ENCODE measurements around the gene PTMA.
"Not testable (repeated sequence)": the region's sequence is repeated elsewhere in the genome, so short reads cannot be mapped to it uniquely, and the experiment has no call there.

PTMA gene

DNA sequence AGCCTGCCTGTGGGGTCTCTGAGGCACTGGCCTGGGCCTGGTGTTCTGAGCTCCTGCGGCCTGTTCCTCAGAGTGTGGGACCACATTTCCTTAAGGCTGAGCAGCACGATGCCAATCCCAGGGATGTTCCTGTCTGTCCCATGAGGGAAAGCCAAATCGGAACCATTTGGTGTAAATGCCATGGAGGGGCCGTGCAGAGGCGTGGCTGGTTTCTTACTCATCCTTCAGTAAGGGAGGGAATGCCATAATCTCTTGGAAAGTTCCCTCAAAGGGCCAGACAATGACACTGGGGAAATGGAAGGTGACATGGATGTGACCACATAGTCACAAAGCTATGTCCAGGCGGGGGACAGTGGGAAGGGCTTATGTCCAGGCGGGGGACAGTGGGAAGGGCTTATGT is 14.4 kb upstream of the PTMA start:
- no peak for DNase-seq (ENCODE audit: low read depth in 2 of 2)

DNA sequence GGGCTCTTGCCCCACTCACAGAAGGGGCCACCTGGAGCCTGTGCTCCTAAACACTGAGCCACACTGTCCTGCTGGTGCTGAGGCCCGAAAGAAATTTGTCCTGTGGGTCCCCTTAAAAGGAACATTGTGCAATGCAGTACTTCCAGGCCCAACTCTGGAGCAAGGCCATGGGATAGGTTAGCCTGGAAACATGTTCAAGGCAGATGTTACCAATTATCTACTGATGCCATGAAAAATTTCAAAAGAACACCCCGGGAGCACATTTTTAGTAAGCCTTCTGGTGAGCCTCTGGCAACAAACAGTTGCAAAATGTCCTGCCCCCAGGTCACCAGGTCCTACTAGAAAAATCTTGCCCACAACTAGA is 12.3 kb upstream of the PTMA start:
- DNase-seq (ENCODE audit: low read depth in 2 of 2) = no peak

DNA sequence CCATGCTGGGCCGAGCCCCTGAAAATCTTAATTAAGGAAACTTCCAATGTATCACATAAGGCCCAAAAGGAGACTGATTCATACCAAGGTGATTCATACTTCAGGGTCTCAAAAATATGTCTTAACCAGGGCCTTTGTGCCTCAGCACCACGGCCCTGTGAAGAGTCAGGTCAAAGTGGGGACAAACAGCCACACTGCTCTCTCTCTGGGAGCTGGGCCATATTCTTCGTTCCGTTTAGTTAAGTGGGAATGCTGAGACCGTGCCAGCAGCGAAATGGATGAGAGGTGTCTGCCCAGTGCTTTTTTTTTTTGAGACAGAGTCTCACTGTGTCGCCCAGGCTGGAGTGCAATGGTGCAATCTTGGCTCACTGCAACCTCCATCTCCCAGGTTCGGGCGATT is 9.3 kb upstream of the PTMA start:
- no peak for DNase-seq (ENCODE audit: low read depth in 2 of 2)

DNA sequence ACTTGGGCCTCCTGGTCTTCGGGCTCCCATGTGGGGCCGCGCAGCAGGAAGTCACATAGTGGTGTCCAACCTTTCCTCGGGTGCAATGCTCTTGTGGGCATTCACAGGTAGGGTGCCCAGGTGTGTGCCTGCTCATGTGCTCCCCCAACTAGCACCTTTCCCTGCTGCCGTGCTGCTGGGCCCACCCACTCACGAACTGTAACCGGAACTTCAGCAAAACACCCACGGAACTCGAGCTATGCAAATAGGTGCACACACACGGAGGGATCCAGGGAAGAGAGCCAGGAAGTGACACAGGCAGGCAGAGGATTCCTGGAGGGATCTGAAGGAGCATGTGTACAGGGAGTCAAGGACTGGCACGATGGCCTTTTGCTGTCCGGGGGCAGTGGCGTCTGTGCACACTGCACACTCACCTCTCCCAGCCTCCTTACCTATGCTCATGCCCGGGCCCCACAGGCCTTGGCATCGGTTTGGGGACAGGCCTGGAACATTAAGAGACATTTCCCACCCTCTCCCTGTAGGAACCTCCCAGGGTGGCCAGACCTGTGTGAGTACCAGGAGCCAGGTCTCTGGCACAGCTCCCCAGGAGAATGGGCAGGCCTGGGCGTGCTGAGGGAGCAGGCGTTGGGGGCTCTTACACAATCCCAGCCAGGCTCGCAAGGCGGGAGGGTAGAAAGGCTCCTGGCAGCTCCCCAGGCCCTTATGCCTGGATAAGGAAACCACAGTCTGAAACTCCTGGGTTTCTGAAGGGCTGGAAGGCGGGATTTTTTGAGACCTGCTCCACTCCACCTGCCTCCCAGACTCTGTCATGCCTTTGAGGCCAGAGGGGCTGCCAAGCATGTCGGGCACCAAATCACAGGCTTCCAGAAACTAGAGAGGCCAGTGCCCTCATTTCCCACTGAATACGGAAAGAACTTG is 6.6 kb upstream of the PTMA start:
- no peak for DNase-seq (ENCODE audit: low read depth in 2 of 2)

DNA sequence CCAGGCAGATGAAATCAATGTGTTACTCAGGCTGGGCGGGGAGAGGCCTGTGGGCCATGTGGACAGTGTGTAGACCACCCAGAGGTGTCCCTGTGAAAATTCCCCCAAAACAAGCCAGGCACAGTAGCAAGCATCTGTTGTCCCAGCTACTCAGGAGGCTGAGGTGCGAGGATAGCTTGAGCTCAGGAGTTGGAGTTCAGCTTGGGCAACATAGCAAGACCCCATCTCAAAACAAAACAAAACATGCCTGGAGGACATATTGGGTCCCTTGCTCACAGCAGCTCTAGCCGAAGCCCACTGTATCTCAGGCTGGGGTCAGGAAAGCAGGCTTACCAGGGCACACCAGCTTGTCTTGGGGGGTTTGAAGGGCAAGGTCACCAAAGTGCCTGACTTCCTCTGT is 4.3 kb upstream of the PTMA start:
- no peak for DNase-seq (ENCODE audit: low read depth in 2 of 2)

DNA sequence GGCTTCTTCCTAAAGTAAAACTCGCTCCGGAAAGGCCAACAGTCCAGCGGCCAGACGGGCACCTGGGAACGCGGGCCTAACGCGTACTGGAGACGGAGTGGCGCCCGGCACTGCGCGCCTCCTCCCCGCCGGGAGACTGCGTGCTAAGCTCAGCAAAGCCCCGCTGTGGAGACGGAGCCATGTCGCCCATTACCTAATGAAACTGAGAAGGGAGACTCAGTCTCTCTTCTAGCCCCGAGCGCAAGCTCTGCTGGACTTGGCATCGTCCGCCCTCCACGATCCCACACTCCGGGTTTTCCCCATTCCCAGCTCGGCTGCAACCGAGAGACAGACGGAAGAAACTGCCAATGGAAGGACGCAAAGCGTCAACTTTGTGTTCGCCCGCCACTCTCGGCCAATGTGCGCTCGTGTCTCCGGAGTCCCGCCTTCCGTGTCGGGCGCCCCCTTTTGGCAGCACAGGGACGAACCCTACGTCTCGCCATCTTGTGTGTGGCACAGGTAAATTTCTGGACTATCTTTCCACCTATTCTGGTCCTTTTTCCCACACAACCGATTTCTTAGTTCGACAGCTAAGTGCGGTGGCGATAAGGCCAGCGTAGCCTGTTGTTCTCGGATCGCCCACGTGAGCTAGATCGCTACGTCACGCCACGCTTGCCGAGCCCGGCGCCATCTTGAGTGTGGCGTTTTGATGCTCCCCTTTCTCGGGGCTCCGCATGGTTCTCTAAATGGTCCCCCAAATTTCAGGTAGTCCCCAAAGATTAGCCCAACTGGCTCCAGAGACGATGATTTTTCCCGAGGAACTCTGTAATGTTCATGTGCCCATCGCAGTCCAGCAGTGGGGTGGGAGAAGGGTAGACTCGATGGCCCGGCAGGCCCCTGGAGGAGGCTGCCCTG is 1.3 kb upstream of the PTMA start:
- DNase-seq (ENCODE audit: low read depth in 2 of 2) = peak; percentile 93 to 94

DNA sequence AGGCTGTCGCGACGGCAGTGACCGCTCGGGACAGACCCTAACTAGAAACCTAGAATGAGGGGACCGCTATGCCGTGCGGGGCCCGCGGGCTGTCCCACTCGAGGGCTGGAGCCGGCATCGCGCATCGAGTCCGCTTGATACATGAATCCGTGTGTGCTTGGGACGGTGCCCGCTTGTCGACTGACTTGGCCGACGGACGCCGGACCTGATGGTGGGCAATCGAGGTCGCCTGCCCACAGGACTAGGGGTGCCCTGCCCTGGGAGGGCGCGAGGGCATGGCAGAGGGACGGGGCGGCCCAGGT is 749 bp upstream of the PTMA start:
- peak; percentile 22 to 45 for DNase-seq (ENCODE audit: low read depth in 2 of 2)

DNA sequence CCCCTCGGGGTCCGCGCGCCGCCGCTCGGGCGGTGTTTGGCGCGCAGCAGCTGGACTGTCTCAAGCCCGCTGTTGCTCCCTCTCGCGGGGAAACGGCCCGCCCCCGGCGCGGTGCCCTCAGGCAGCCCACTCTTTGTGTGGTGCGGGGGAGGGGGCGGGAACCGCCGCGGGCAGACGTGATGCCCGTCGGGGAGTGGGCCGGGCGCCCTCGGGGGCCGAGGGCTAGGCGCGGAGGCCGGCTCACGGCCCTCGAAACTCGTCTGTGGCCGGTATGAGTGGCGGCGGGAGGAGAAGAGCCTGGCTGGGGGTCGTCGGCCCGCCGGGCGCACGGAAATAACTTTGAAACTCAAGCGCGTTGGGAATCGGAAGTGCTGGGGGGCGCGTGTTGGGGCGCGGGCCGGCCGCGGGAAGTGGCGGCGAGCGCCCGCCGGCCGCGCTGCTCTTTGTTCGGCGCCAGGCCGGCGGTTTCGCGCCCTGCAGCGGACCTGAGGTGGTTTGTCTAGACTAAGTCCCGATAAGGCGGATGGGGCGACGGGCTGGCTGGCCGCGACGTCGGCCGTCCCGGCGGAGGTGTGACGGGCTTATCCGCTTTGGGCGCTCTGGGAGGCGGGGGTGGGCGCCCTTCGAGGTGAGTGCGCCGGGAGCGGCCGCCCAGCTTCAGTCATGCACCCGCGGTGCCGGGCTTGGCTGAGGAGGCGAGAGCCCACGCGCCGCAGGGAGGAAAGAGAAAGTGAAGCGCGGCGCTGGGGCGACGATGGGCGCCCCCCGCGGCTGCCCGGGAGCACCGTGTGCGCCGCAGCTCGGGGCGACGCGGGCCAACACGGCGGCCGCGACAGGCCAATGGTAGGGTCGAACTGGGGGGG is 679 bp downstream of the PTMA start:
- DNase-seq (ENCODE audit: low read depth in 2 of 2) = peak; percentile 37 to 65

DNA sequence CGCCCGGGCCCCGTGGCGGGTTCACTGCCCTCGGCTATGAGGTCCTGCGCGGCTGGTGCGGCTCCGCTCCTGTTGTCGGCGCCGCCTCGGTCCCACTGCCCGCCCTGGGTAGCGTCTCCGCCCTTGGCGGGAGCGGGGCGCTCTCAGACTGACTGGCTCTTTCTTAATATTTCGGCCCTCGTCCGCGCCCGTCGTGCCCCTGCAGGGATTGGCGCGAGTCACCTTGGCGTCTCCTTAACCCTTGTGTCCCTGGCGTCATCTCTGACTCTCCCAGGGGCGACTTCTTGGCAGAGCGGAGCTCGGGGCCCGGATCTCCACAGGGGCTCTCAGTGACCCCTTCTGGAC is 1.3 kb downstream of the PTMA start:
- DNase-seq (ENCODE audit: low read depth in 2 of 2) = peak in 1 of 2 donors; percentile 2

DNA sequence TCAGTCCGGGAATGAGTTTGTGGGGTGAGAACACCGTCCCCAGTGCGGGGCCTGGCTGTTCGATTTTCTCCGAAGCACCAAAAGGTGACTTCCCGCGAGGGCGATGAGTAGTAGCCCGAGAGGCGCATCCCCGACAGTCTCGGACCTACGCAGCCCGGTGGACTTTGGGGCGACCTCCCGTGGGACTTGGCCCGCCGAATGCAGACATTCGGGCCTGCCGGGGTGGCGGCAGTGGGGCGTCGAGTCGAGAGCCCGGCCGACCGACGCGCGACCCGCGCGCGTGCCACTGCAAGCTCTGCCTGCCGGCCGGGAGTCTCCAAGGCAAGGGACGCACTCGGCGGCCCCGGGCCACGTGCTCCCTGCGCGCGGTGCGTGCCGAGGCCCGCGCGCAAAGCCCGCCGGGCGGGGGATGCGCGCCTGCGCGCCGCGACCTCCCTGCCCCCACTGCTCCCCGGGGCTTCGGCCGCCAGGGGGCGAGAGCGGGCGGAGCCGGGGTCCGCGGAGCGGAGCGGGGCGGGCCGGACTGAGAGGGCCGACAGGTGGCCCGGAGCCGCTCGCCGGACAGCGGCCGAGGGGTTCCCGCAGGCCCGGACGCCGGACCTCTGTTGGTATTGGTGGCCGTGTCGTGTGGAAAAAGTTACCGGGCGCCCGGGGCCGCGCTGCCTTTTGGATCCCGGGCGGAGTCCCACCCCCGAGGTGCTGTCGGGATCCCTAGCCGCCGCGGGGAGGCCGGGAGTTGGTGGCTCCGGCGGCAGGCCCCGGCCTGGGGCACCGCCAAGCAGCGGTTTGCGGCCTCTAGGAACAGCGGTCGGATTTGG is 1.9 kb downstream of the PTMA start:
- DNase-seq (ENCODE audit: low read depth in 2 of 2) = peak; percentile 42 to 77

DNA sequence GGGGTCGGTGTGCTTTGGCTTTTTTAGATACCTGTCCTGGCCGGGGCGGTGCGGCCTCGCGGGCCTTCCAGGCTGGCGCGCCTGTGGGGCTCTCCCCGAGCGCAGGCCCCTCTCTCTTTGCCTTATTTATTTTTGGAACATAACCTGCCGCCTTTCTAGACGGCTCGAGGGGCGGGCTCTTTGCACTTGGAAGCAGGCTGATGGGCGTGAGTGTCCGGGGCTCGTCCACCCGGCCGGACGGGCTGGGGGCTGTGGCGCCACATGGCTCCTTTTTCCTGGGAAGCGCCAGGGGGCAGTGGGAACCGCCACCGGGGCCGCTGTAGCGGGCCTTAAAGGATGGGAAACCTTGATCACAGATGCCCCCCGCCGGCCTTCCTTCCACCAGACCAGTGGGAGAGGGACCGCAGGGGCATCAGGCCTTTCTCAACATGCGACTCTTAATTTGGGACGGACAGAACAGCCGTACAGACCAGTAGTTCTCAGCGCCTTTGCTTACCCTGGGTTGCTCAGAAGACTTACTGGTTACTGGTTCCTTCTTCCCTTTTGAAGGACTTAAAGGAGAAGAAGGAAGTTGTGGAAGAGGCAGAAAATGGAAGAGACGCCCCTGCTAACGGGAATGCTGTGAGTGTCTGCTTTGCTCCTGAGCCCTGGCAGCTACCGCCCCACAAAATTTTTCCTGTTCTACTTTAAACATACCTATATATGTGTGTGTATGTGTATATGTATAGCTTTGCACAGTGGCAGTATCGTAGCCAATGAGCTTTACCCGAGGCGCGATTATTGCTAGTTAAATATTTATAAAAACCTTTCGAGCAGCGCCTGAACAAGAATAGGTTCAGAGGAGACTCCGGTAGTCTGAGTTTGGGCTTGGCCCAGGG is 2.7 kb downstream of the PTMA start:
- peak in 1 of 2 donors; percentile 13 for DNase-seq (ENCODE audit: low read depth in 2 of 2)

DNA sequence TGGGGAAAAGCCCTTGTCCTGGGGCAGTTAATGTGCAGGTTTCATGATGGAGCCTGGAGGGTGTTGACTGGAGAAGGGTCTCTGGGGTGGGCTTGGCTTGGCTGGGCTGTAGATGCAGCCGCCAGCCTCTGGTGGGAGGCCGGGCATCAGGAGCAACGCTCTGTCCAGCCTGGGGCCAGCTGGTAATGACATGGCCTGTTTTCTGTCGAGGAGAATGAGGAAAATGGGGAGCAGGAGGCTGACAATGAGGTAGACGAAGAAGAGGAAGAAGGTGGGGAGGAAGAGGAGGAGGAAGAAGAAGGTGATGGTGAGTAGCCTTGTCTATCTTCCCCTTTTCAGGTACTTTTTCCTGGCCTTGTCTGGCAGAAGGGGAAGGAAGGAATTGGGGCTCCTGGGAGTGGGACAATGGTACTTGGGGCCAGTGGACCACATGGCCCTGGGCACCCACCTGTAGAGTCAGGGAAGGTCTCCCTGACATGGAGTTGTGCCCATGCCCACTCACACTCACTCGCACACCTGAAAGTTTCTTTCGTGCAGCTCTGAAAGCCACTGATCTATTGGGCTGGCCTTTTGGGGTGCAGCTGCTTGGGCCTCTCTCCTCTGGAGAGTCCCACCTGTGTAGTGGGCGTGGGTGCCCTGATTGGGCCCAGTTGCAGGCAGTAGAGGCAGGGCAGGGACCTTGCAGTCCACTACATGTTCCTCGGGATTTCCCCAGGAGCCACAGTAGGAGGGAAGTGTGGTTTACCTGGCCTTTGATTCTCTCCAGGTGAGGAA is 3.5 kb downstream of the PTMA start:
- no peak for DNase-seq (ENCODE audit: low read depth in 2 of 2)

DNA sequence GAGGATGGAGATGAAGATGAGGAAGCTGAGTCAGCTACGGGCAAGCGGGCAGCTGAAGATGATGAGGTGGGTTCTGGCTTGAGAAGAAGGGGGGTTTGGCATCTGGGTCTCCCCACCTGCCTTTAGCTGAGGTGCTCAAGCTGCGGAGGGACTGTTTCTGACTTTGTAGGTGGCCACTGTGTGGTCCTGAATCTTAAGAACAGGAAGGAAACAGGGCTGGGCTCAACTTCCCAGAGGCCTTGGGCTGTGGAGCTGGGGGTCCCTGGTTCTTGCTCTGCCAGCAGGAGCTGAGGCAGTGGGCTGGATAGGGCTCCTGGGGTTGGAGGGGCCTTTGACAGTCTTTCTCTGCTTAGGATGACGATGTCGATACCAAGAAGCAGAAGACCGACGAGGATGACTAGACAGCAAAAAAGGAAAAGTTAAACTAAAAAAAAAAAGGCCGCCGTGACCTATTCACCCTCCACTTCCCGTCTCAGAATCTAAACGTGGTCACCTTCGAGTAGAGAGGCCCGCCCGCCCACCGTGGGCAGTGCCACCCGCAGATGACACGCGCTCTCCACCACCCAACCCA is 4.2 kb downstream of the PTMA start:
- DNase-seq (ENCODE audit: low read depth in 2 of 2) = peak; percentile 37 to 66

DNA sequence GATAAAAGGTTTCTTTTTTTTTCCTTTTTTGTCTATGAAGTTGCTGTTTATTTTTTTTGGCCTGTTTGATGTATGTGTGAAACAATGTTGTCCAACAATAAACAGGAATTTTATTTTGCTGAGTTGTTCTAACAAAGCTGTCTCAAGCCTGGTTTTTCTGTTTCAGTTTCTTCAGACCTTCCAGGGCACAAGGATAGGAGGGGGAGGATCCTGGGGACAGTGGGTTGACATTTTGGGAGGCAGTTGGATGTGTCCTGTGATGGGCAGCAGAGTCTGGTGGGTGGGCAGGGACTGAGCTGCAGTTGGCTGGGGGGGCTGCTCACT is 5.0 kb downstream of the PTMA start:
- not testable (repeated sequence) for DNase-seq (ENCODE audit: low read depth in 2 of 2)

DNA sequence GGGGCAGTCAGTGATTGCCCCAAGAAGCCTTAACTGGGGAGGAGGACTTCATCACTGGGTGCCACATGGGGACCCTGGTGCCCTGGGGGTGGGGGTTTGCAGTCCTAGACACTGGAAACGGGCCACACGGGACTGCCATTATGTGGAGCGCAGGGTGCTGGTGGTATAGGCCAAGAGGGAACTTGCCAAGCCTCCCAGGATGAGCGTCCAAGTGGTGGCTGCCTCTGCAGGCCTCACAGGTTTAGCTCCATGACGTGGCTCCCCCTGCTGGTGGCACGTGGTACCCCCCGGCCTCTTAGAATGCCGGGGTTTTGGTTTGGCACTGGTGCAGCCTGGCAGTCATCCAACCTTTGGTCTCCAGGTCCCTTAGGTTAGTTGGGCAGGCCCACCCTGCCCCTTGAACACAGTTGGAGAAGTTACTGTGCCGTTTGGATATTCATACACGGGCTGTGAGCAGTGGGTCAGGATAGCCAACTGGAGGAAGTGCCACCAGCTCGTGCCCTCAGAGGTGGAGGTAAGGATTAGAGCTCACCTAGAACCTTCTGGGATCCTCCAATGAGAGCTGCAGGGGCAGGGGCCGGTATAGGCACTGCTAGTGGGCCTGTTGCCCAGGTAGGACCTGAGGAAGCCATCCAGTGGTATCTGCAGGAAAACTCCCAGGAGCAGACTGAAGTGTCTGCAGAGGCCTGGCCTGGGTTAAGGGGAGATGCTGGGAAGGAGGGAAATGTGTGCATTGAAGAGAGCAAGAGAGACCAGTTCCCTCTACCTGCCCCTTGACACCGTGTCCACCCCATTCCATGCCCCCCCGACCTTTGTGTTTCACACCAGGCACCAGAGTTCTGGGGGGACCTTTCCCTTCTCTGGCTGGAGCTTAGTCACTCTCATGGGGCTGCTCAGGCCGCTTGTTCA is 5.7 kb downstream of the PTMA start:
- peak; percentile 72 to 77 for DNase-seq (ENCODE audit: low read depth in 2 of 2)

DNA sequence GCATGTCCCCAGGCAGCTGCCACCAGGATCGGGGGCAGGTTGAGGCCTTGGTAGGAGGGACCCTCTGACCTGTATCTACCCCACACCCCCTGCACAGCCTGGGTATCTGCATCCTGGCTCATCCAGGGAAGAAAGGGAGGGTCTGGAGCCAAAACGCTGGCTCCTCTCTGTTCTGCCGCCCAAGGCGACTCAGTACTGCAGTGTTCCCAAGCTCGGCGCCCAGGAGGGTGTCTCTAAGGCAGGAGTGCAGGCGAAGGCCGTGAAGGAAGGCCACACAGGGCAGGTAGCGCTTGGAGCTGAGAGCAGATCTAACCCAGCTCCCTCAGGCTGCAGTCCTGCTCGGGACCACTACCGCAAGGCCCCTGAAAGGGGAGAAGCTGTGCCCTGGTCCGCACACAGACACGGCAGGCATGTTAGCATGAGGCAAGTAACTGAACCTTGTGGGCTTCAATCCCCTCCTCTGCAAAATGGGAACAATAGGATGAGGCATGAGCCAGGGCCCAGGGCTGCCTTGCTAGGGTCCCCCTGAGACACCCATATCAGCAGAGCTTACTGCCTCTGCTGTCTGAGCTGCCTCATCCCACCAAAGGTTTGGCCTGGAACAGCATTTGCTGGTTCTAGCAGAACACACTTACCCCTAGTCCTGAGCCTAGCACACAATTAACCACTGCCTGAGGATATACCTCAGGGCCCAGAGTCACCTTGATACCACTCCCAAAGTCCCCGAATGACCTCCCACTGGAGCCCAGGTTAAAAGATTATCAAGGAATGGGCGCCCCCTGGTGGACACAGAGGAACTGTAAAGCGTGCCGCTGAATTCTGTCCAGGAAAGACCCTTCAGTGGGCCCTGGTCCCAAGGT is 6.5 kb downstream of the PTMA start:
- DNase-seq (ENCODE audit: low read depth in 2 of 2) = peak; percentile 55 to 71

DNA sequence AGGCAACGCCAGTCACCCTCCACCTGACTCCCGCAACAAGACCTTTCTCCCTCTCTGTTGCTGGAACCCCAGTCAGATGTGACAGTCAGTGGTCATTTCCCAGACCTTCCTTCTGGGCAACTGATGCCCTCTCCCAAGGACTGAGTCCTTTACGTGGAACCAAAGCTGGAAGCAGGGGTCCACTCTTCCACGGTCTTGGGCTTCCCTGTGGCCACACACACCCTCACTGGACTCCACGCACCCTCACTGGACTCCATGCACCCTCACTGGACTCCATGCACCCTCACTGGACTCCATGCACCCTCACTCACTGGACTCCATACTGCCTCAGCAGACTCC is 7.1 kb downstream of the PTMA start:
- DNase-seq (ENCODE audit: low read depth in 2 of 2) = no peak

All from stimulated activated CD8-positive, alpha-beta memory T cell treated with anti-CD3 and anti-CD28 coated beads, Interleukin-7, amount 100 ng/mL, for 4 hours (primary cell).